ENCODE results near the gene CNOT1.
"Not testable (repeated sequence)": the region's sequence is repeated elsewhere in the genome, so short reads cannot be mapped to it uniquely, and the experiment has no call there.

CNOT1 gene

DNA sequence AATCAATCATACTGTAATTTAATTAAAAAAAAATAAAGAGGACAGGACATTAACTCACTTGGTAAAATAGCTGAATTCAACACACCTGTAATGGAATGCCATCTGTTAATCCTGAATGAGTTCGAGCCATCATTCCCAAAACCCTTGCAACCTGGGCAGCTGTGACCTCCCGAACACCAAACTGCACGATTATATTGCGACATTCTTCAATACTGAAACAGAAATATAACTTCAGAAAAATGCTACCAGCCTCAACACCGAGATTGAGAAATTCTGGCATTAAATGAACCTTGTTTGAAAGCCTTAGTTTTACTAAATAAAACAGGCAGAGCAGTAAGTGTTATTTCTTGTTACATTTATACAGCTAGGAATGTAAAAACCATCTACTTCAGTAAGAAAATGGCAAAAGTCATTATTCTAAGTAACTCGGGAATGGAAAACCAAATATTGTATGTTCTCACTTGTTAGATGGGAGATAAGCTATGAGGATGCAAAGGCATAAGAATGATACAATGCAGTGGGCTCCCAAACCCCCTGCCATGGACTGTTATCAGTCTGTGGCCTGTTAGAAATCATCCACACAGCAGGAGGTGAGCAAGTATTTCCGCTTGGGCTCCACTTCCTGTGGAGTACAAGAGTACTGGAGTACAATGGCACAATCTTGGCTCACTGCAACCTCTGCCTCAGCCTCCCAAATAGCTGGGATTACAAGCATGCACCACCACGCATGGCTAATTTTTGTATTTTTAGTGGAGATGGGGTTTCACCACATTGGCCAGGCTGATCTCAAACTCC is 46.5 kb downstream of the CNOT1 start:
- DNase-seq (ENCODE audit: low read depth in 2 of 3, low spot score in 1 of 3): no peak

DNA sequence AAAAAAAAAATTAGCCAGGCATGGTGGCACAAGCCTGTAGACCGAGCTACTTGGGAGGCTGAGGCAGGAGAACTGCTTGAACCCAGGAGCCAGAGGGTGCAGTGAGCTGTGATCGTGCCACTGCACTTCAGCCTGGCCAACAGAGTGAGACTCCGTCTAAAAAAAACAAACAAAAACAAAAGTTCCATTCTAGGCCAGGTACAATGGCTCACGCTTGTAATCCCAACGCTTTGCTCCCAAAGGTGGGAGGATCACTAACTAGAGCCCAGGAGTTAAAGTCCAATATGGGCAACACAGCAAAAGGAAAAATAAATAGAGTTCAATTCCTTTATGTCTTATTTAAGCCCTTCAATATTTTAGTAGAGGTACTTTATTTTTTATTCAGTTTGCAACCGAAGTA is 47.5 kb downstream of the CNOT1 start:
- DNase-seq (ENCODE audit: low read depth in 2 of 3, low spot score in 1 of 3): no peak

DNA sequence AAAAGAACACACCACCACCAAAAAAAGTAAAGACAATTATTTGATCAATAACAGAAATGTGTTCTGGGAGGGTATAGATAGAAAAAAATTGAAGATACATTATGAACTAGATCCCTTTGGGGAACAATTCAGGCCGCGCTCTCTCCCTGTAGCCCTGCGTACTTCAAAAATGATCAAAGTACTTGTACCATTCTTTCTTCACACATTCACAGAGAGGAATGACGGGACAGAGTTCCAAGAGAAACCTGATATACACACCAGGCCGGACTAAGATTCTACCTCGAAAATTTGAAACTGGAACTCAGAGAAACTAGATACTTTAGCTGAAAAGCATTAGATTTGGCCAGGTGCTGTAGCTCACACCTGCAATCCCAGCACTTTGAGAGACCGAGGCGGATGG is 50.0 kb downstream of the CNOT1 start:
- no peak for DNase-seq (ENCODE audit: low read depth in 2 of 3, low spot score in 1 of 3)

DNA sequence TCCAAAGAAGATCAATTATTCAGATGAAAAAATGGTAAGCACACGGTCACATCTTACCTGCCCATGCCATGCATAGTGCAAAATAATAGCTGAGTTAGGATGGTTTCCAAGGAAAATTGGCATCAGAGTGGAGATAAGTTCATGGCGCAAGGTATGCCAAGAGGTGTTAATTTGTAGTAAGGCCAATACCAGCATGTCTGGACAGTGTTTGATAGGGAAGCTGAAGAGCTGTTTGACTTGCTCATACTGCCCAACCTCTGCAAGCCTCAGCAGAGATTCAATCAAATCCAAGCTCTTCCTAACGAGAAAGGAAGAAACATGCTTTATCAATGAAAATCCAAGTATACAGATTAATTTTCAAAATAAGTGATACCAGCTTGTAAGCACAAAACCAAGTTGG is 51.0 kb downstream of the CNOT1 start:
- DNase-seq (ENCODE audit: low read depth in 2 of 3, low spot score in 1 of 3): no peak

DNA sequence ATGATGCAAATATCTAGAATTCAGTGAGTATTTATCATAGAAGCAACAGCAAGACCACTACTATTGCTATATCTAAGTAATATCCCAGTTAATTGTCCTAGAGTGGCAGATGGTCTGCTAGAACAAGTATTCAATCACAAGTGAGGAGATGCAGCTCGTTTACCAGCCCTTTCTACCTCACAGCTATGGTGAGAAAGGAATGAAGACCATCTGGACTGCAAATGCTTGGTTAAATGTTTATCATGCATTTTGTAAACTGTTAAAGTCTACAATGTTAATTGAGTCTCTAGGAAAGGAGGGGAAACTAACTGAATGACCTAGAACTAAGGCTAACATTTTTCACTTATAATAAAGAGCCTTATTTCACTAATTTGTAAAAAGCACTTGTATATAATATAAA is 52.5 kb downstream of the CNOT1 start:
- DNase-seq (ENCODE audit: low read depth in 2 of 3, low spot score in 1 of 3): no peak

DNA sequence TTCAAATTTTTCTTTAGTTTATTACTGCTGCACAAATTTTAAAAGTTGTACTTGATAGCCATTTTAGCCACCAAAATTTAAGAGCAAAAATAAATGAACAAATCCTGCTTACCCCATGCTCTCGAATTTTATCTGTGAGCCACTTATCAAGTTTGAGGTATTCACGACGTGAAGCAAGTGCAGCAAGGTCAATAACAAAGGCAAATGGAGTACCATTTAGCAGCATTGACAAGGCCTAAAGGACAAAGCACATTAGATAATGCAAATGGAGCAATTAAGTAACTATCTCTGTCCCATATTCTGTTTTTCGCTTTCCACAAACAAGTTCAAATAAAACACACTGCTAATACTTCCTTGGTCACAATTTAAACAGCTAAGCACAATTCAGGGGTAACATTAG is 54.7 kb downstream of the CNOT1 start:
- no peak for DNase-seq (ENCODE audit: low read depth in 2 of 3, low spot score in 1 of 3)

DNA sequence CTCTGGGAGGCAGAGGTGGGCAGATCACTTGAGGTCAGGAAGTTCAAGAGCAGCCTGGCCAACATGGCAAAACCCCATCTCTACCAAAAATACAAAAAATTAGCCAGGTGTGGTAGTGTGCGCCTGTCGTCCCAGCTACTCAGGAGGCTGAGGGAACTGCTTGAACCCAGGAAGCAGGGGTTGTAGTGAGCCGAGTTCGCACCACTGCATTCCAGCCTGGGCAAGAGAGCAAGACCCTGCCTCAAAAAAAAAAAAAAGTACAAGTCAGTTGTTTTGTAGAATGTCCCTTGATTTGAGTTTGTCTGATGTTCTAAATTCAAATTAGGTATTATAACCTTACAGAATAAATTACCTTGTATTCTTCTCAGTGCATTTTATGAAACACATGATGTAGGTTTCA is 63.9 kb downstream of the CNOT1 start:
- not testable (repeated sequence) for DNase-seq (ENCODE audit: low read depth in 2 of 3, low spot score in 1 of 3)

DNA sequence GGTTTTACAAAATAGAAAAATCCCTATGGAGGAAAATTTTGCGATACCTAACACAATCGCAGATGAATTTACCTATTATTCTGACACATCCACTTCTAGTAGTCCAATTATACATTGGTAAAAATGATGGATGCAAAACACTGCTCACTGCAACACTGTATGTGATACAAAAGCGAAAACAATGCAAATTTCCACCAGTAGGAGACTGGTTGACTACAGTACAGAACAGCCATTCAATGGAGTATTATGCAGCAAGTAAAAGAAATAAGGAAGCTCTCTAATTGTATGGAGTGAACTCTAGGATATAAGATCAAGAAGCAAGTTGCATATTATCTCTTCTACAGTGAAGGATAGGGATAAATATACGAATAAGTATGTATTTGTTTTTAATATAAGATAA is 65.9 kb downstream of the CNOT1 start:
- no peak for DNase-seq (ENCODE audit: low read depth in 2 of 3, low spot score in 1 of 3)

DNA sequence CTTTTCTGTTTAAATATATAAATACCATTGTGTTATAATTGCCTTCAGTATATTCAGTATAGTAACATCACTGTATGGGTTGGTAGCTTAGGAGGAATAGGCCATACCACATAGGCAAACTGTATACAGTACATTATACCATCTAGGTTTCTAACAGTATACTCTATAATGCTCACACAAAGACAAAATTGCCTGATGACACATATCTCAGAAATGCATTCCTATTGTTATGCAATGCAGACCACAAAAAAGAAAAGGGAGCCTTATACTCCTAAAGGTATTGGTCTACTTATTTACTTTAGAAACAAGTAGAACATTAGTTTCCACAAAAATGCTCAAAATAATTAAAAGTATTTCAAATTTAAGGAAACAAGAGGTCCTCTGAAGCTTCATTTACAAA is 66.4 kb downstream of the CNOT1 start:
- no peak for DNase-seq (ENCODE audit: low read depth in 2 of 3, low spot score in 1 of 3)

DNA sequence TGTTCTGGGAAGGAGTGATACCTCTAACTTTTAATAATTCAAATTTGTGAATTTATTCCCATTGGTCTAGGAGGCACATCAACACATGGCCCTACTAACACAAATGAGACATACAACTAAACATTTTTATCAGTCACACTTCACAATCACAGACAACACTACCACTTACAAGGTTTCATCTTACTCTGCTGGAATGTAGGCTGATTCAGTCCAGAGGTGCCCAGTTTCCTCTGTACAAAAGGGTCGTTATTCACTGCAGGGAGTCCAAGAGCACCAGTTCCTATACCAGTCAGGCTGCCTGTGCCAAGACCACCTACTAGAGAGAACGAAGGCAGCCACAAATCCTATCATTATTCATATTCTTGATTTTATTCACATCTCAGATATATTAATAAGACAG is 72.9 kb downstream of the CNOT1 start:
- no peak for DNase-seq (ENCODE audit: low read depth in 2 of 3, low spot score in 1 of 3)

DNA sequence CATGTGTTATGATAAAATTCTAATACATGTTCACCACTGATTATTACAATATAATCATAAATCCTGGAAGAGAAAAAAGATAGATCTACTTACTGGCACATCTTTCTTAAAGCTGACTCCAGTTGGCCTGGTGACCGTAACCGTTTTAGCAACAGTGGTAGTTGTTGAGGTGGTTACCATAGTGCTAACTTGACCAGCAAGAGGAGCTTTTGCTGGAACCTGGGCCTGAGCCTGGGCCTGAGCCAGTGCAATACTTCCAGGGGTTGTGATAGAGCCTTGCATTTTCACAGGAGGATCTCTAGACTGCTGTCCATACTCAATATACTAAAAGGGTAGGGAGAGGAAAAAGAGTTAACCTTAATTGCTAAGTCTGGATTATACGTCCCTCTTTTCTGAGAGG is 78.1 kb downstream of the CNOT1 start:
- DNase-seq (ENCODE audit: low read depth in 2 of 3, low spot score in 1 of 3): no peak

DNA sequence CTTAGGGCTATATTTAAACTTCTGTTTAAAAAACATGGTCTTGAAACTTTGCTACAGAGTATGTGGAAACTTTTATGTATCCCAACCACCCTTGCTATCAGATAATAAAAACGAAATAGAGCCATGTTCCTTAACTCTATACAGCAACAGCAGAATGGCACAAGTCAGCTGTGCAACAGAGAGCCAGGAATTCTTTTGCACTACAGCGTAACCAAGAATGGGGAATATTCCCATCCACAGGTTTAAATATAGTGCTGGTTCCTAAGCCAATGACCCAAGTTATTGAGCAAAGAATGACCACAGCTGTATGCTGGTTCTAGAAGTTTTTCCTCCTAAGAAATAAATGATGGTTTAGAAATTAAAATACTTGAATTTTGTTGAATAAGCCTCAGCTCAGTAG is 81.2 kb downstream of the CNOT1 start:
- DNase-seq (ENCODE audit: low read depth in 2 of 3, low spot score in 1 of 3): no peak

DNA sequence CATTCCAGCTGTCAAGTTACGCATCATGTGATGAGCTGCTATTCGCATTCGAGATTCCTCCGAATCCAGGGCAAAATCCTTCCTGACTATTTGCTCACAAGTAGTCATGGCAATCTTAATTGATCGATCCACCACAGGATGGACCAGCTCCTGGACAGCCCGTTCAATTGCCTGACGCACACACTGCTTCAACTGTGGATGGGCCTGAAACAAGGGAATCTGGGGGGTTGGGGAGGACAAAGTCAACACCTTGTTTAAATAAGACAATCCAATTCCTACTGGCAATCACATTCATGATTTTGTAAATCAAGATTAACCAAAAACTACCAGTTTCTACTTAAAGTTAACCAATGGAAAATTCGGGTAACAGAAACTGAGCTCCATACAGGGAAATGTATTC is 85.9 kb downstream of the CNOT1 start:
- no peak for DNase-seq (ENCODE audit: low read depth in 2 of 3, low spot score in 1 of 3)

DNA sequence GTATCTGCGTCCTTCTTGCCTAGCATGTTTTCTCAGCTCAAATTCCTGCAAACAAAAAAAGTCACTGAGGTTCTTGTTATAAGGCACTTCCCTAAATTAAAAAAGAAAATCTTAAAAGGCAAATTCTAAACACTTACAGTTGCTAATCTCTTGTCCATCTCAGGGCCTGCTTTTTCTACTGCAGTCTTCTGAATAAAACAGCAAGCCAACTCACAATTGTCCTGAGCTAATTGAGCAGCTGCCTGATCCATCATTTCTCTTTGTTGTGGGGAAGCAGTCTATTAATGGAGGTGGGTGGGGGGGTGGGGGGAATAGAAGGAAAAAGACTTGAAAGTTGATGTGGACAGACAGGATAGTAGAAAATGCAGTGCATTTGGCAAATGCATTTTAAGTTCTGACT is 87.3 kb downstream of the CNOT1 start:
- no peak for DNase-seq (ENCODE audit: low read depth in 2 of 3, low spot score in 1 of 3)

DNA sequence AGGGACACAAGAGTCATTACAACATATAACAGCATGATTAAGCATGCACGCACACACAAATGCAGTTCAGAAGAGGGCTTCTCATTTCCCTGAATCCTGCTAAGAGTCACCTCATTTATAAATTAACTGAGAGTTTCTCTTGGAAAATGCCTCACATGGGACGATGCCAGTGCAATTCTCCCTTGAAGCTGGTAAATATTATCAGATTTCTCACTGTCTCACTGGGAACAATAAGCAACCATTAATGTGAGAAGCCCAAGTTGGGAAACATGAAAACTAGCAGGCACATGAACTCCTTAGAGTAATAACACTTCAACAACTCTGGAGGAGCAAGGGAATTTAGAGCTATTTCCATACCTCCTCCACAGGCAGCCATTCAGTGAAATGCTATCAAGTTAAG is 87.9 kb downstream of the CNOT1 start:
- DNase-seq (ENCODE audit: low read depth in 2 of 3, low spot score in 1 of 3): no peak

DNA sequence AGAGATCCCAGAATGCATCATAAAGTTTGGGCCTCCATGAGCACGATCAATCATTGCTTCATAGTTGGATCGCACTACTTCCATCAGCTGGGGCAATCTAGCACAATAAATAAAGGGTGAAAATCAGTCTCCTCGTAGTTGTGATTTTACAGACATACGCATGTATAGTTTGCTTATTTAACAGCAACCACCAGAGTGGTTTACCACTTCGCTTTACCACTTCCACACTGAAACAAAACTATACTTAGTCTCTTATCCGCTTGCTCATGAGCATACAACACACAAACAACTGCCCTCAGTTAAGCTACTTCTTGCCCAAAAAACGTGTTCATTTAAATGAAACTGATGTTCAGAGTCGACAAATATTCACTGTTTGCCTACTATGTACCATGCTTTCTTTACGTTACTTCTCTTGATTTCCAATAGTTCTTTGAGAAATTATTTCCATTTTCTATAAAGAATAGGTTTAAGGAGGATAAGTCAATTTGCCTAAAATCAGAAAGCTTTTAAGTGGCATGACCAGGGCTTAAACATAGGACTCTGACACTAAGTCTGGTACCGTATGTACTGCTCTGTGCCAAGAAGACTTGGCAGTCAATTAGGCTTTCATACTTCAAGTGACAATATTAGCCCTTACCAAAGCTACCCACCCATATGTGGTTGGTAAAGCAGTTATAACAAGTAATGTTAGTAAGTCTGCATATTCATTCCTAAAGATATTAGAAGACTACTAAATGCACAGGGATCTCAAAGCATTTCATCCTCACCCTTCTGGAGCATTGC is 92.3 kb downstream of the CNOT1 start:
- no peak for DNase-seq (ENCODE audit: low read depth in 2 of 3, low spot score in 1 of 3)

DNA sequence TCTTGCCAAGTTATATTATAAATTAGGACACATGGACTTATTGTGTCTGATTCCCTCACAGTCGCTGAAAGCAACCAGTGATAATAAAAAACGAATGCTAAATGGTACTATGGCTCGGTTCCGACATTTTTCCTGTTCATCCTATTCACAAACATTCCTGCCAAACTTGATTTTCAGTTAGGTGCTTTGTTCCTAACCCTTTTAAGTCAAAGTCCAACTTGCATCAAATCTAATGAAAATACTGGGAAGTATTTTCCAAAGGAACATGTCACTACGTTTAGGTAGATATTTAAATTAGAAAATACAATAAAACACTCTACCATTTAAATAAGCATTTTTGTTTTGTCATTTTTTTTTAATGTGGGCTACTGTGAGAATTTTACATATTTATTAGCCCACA is 93.3 kb downstream of the CNOT1 start:
- no peak for DNase-seq (ENCODE audit: low read depth in 2 of 3, low spot score in 1 of 3)

DNA sequence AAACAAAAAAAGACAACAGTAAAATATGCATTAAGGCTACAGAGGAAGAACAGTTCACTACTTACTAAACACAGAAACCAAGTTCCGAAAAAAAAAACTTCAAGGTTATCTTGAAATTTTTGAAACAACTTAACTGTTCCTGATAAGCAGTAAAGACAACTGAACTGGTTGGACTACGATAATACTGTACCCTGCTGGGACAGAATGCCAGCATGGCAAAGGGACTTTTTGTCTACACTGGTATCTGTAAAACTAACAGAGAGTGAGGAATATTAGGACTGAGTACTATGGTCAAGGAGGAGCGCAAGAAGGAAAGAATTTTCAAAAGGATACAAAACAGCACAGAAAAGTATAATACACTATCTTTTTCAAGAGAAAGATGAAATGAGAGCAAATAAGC is 94.5 kb downstream of the CNOT1 start:
- DNase-seq (ENCODE audit: low read depth in 2 of 3, low spot score in 1 of 3): no peak

DNA sequence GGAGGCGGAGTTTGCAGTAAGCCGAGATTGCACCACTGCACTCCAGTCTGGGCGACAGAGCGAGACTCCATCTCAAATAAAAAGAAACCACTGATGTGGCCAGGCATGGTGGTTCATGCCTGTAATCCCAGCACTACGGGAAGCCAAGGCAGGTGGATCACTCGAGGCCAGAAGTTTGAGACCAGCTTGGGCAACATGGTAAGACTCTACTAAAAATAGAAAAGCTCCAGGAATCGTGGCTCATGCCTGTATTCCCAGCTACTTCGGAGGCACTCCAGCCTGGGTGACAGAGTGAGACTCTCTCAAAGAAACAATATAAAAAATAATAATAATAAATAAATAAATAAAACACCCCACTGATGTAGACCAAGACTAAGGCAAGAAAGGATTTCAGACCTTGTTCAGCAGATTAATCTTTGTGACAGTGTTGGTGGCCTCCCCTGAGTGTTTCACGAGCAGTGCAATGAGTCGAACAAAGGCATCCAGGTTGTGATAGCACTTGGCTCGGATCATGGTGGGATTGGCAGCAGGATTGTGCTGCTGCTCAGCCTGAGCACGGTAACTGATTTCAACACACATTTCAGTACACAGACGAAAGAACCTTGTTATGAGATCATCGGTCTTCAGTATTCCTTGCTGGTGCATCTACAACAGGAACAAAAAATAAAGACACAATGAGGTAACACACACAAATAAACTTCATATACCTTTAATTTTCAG is 95.7 kb downstream of the CNOT1 start:
- no peak for DNase-seq (ENCODE audit: low read depth in 2 of 3, low spot score in 1 of 3)

DNA sequence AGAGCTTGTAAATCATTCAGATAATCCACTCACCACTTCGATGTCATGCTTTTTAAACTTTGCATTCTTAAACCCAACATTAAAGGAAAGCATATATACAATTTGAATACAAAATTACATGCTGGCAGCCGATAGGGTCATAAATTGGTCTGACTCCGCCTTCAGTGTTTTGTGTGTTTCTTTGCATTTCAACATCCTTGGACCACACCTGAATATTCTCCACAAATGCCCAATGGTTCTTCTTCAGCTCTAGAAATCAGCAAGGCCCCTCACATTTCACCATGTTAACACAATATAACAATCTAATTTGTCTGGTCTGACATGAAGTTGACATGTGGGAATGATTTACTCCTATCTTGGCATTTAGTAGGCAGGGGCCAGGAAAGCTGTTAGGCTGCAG is 97.2 kb downstream of the CNOT1 start:
- DNase-seq (ENCODE audit: low read depth in 2 of 3, low spot score in 1 of 3): no peak

DNA sequence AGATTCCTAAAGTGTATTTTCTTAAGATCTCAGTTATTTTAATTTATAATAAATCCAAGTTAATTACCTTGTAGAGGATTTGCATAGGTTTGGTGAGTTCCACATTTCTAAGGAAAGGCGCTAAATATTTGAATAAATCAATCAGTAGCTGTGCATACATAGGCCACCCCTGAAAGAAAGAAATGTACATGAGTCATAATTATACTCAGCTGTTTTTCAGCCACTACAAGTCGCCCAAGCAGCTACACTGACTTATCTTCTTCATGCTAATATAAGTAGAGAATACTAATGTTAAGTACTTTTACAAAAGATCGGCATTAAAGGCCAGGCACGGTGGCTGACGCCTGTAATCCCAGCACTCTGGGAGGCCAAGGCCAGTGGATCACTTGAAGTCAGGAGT is 99.4 kb downstream of the CNOT1 start:
- DNase-seq (ENCODE audit: low read depth in 2 of 3, low spot score in 1 of 3): no peak

DNA sequence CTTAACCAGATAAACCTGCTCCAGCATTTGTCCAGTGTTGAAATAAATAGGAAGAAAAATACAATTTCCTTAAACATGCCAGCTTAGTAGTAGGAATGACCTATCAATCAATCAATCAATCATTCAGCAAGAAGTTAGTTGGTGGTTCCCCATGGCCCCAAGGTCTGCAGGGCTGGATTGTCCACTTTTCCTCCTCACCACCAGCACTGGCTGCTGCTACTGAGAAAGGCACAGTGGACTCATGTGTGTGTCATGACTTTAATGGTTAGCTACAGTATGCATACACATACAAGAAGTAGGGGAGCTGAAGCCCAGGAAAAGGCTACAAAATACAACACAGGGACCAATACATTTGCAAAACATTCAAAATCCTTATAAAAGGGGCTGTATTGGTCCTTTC is 109.9 kb downstream of the CNOT1 start:
- DNase-seq (ENCODE audit: low read depth in 2 of 3, low spot score in 1 of 3): no peak

All from stimulated activated CD4-positive, alpha-beta T cell treated with anti-CD3 and anti-CD28 coated beads, Interleukin-12 subunit alpha, Interleukin-12 subunit beta, amount 100 ng/mL, for 48 hours (primary cell).